ENCODE data around the gene SLC4A5. TPM values are rescaled to one million over a fixed set of nuclear protein-coding genes. Genes with fewer than 3 reads are reported as not detected.
A peak's percentile ranks its signal among the peaks of the same experiment; 100 is the strongest.
"Not testable (repeated sequence)": the region's sequence is repeated elsewhere in the genome, so short reads cannot be mapped to it uniquely, and the experiment has no call there.

SLC4A5 gene
- polyA plus RNA-seq, 1 of the 3 experiments (the other 2 are of a cell fraction): 0.25 TPM

GRCh38 chr2:74345272-74345943 lies 2.2 kb upstream of the SLC4A5 start:
- no peaks in the 10 kb centered on the region for H4K20me1 ChIP-seq (ENCODE audit: insufficient read depth)
- ChIA-PET CTCF (interaction anchor here (1.4 to 5.5 kb wide), 3 partner anchors 11 to 521 kb away, joined by 4 to 57 read pairs (median 6); no protein-coding TSS in a partner anchor), POLR2A (no interaction called here)
- H2AFZ ChIP-seq (ENCODE audit: low read depth): no peak overlapping the region
- no peak overlapping the region for H3K9ac ChIP-seq
- H3K4me2 ChIP-seq: no peak overlapping the region
- no peaks in the 10 kb centered on the region for H3F3A ChIP-seq (replicated peaks; ENCODE audit: insufficient read depth)
- H3K4me3 ChIP-seq (ENCODE audit: low read depth in 2 of 2, low read length in 1 of 2): no peak overlapping the region
- H3K4me1 ChIP-seq (ENCODE audit: control insufficient read depth in 1 of 2, insufficient read depth in 2 of 2, low read depth in 1 of 2, low read length in 1 of 2): peaks cover 0 to 10% of the 10 kb centered on the region in 2 experiments; a peak in 2 of 4 replicates
- DNase-seq: no peak
- no peak overlapping the region for H3K27ac ChIP-seq (ENCODE audit: low read depth in 2 of 2, low read length in 1 of 2)
- TF ChIP-seq FOXJ3 (CRISPR knock-in tag; IDR thresholded peaks at IDR 0.05): no peak
- TF ChIP-seq SMC3 (IDR thresholded peaks at IDR 0.05; ENCODE audit: low read depth, low read length): no peak
- H3K36me3 ChIP-seq (replicated peaks in 1 of 2; ENCODE audit: control insufficient read depth in 1 of 2, insufficient read depth in 2 of 2, low read length in 1 of 2): no peaks in the 10 kb centered on the region
- H3K27me3 ChIP-seq (ENCODE audit: insufficient read depth): no peaks in the 10 kb centered on the region
- 89% methylated on average over 8 of the region's 8 CpGs for WGBS (ENCODE audit: low lambda C conversion rate)
- H3K79me2 ChIP-seq (ENCODE audit: insufficient read depth): no peaks in the 10 kb centered on the region
- no peaks in the 10 kb centered on the region for H3K9me2 ChIP-seq
- H3K9me3 ChIP-seq: no peaks in the 10 kb centered on the region

- H2AFZ ChIP-seq (ENCODE audit: low read depth); DNase-seq; H3K9me3 ChIP-seq; H3K4me3 ChIP-seq (ENCODE audit: low read depth in 2 of 2, low read length in 1 of 2); H3K27me3 ChIP-seq (ENCODE audit: insufficient read depth); H3K4me1 ChIP-seq (ENCODE audit: control insufficient read depth in 1 of 2, insufficient read depth in 2 of 2, low read depth in 1 of 2, low read length in 1 of 2); H3K9me2 ChIP-seq; H4K20me1 ChIP-seq (ENCODE audit: insufficient read depth); H3K27ac ChIP-seq (ENCODE audit: low read depth in 2 of 2, low read length in 1 of 2); H3K4me2 ChIP-seq; H3K36me3 ChIP-seq (replicated peaks in 1 of 2; ENCODE audit: control insufficient read depth in 1 of 2, insufficient read depth in 2 of 2, low read length in 1 of 2); H3F3A ChIP-seq (replicated peaks; ENCODE audit: insufficient read depth); H3K79me2 ChIP-seq (ENCODE audit: insufficient read depth); H3K9ac ChIP-seq: not testable (repeated sequence)
- CTCF ChIA-PET: interaction anchor here (1.5 to 6.9 kb wide), 17 partner anchors 9 to 511 kb away, joined by 5 to 125 read pairs (median 21); partner anchors contain the start of genes INO80B, SLC4A5 and STAMBP
- 41% methylated on average over 2 of the region's 2 CpGs for WGBS (ENCODE audit: low lambda C conversion rate)
- POLR2A ChIA-PET: interaction anchor here (1.3 kb wide), 1 partner anchor 85 kb away, joined by 3 read pairs; the partner anchor contains the start of gene C2orf81
Measured at GRCh38 chr2:74336227-74336626, 7.0 kb downstream of the SLC4A5 start.

- Histone ChIP-seq H3K9me3 (no peaks in the 10 kb centered on the region), H3K36me3 (replicated peaks in 1 of 2; ENCODE audit: control insufficient read depth in 1 of 2, insufficient read depth in 2 of 2, low read length in 1 of 2) (no peaks in the 10 kb centered on the region), H3K27me3 (ENCODE audit: insufficient read depth) (no peaks in the 10 kb centered on the region), H4K20me1 (ENCODE audit: insufficient read depth) (no peaks in the 10 kb centered on the region), H3K9ac (no peak overlapping the region), H3K79me2 (ENCODE audit: insufficient read depth) (no peaks in the 10 kb centered on the region), H3F3A (replicated peaks; ENCODE audit: insufficient read depth) (peaks cover 4% of the 10 kb centered on the region), H3K27ac (ENCODE audit: low read depth in 2 of 2, low read length in 1 of 2) (no peak overlapping the region), H3K9me2 (no peaks in the 10 kb centered on the region), H2AFZ (ENCODE audit: low read depth) (no peak overlapping the region), H3K4me2 (no peak overlapping the region), H3K4me1 (ENCODE audit: control insufficient read depth in 1 of 2, insufficient read depth in 2 of 2, low read depth in 1 of 2, low read length in 1 of 2) (no peaks in the 10 kb centered on the region), H3K4me3 (ENCODE audit: low read depth in 2 of 2, low read length in 1 of 2) (peak overlapping the region in 1 of 2 experiments; percentile 32; a peak in 1 of 4 replicates)
- CTCF ChIA-PET: interaction anchor here (0.6 to 6.9 kb wide), 73 partner anchors 10 to 642 kb away, joined by 3 to 125 read pairs (median 5); partner anchors contain the start of genes CCDC142, DCTN1, INO80B and MTHFD2
- DNase-seq: peak; percentile 74
- POLR2A ChIA-PET: interaction anchor here (0.8 to 1.3 kb wide), 3 partner anchors 13 to 507 kb away, joined by 3 read pairs; partner anchors contain the start of gene C2orf81
- WGBS (ENCODE audit: low lambda C conversion rate): 29% methylated on average over 3 of the region's 3 CpGs
- TF ChIP-seq, protein P1, sequence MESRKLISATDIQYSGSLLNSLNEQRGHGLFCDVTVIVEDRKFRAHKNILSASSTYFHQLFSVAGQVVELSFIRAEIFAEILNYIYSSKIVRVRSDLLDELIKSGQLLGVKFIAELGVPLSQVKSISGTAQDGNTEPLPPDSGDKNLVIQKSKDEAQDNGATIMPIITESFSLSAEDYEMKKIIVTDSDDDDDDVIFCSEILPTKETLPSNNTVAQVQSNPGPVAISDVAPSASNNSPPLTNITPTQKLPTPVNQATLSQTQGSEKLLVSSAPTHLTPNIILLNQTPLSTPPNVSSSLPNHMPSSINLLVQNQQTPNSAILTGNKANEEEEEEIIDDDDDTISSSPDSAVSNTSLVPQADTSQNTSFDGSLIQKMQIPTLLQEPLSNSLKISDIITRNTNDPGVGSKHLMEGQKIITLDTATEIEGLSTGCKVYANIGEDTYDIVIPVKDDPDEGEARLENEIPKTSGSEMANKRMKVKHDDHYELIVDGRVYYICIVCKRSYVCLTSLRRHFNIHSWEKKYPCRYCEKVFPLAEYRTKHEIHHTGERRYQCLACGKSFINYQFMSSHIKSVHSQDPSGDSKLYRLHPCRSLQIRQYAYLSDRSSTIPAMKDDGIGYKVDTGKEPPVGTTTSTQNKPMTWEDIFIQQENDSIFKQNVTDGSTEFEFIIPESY (IDR thresholded peaks at IDR 0.05; ENCODE audit: borderline replicate concordance, low read depth): no peak
- TF ChIP-seq TAF1 (IDR thresholded peaks at IDR 0.05; ENCODE audit: borderline replicate concordance, low read depth, low read length): no peak
- no peak for TF ChIP-seq TEAD4 (IDR thresholded peaks at IDR 0.05; ENCODE audit: borderline replicate concordance, insufficient read depth)
- no peak for TF ChIP-seq RFX5 (IDR thresholded peaks at IDR 0.05; ENCODE audit: low read length)
- TF ChIP-seq, protein P2, sequence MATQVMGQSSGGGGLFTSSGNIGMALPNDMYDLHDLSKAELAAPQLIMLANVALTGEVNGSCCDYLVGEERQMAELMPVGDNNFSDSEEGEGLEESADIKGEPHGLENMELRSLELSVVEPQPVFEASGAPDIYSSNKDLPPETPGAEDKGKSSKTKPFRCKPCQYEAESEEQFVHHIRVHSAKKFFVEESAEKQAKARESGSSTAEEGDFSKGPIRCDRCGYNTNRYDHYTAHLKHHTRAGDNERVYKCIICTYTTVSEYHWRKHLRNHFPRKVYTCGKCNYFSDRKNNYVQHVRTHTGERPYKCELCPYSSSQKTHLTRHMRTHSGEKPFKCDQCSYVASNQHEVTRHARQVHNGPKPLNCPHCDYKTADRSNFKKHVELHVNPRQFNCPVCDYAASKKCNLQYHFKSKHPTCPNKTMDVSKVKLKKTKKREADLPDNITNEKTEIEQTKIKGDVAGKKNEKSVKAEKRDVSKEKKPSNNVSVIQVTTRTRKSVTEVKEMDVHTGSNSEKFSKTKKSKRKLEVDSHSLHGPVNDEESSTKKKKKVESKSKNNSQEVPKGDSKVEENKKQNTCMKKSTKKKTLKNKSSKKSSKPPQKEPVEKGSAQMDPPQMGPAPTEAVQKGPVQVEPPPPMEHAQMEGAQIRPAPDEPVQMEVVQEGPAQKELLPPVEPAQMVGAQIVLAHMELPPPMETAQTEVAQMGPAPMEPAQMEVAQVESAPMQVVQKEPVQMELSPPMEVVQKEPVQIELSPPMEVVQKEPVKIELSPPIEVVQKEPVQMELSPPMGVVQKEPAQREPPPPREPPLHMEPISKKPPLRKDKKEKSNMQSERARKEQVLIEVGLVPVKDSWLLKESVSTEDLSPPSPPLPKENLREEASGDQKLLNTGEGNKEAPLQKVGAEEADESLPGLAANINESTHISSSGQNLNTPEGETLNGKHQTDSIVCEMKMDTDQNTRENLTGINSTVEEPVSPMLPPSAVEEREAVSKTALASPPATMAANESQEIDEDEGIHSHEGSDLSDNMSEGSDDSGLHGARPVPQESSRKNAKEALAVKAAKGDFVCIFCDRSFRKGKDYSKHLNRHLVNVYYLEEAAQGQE (IDR thresholded peaks at IDR 0.05; ENCODE audit: low read depth, low read length): no peak
- TF ChIP-seq EP300 (IDR thresholded peaks at IDR 0.05; ENCODE audit: borderline replicate concordance in 1 of 2, low read depth in 1 of 2, low read length in 1 of 2): no peak
- no peak for TF ChIP-seq MXI1 (IDR thresholded peaks at IDR 0.05; ENCODE audit: low read depth, low read length)
- TF ChIP-seq RCOR1 (IDR thresholded peaks at IDR 0.05; ENCODE audit: low read length): no peak
- TF ChIP-seq RXRA (IDR thresholded peaks at IDR 0.05; ENCODE audit: borderline replicate concordance, low read depth): no peak
- TF ChIP-seq PBX3 (IDR thresholded peaks at IDR 0.05): no peak
- no peak for TF ChIP-seq EZH2phosphoT487 (IDR thresholded peaks at IDR 0.05; ENCODE audit: borderline replicate concordance, low read depth)
- no peak for TF ChIP-seq ELF1 (IDR thresholded peaks at IDR 0.05)
Measured at GRCh38 chr2:74334931-74335333, 8.3 kb downstream of the SLC4A5 start.
